Measurements from ENCODE around the gene IGLL5. TPM values are rescaled to one million over a fixed set of nuclear protein-coding genes. Genes with fewer than 3 reads are reported as not detected.
"Not testable (repeated sequence)": the region's sequence is repeated elsewhere in the genome, so short reads cannot be mapped to it uniquely, and the experiment has no call there.

The IGLL5 gene
- total RNA-seq, 4 donors from 2014 or later: 1.8 to 15.7 TPM; not detected in 2

GRCh38 chr22:22920910-22921550 lies 33.4 kb downstream of the IGLL5 start:
- H3K36me3 ChIP-seq: no peaks in the 10 kb centered on the region
- H3K4me1 ChIP-seq: no peaks in the 10 kb centered on the region
- no peak for TF ChIP-seq CTCF (IDR thresholded peaks at IDR 0.05)
- no peak for TF ChIP-seq POLR2A (IDR thresholded peaks at IDR 0.05)
- intact Hi-C loops (cut with DNase I): no loop called here
- H3K9me3 ChIP-seq: no peaks in the 10 kb centered on the region
- 79 to 83% methylated on average over 12 to 13 of the region's 13 CpGs for WGBS, 2 donors
- no peak overlapping the region for H3K27ac ChIP-seq
- no peak for DNase-seq
- no peaks in the 10 kb centered on the region for H3K27me3 ChIP-seq
- no peak overlapping the region for H3K4me3 ChIP-seq (replicated peaks in 1 of 3)

- Histone ChIP-seq H3K36me3 (no peaks in the 10 kb centered on the region), H3K4me1 (no peaks in the 10 kb centered on the region), H3K9me3 (no peaks in the 10 kb centered on the region), H3K4me3 (replicated peaks in 1 of 3) (no peak overlapping the region), H3K27ac (no peak overlapping the region), H3K27me3 (no peaks in the 10 kb centered on the region)
- DNase-seq: no peak
- TF ChIP-seq CTCF (IDR thresholded peaks at IDR 0.05) (no peak), POLR2A (IDR thresholded peaks at IDR 0.05) (no peak)
- intact Hi-C loops (cut with DNase I): no loop called here
- WGBS, 2 donors: 87 to 89% methylated on average over 8 of the region's 8 CpGs
Observed at GRCh38 chr22:22921575-22921974, 34.0 kb downstream of the IGLL5 start.

GRCh38 chr22:22922092-22922953 lies 34.7 kb downstream of the IGLL5 start:
- intact Hi-C loops (cut with DNase I); H3K4me3 ChIP-seq (replicated peaks in 1 of 3); H3K9me3 ChIP-seq; H3K4me1 ChIP-seq; H3K27me3 ChIP-seq; DNase-seq; H3K36me3 ChIP-seq; H3K27ac ChIP-seq: not testable (repeated sequence)
- WGBS, 2 donors: 80 to 83% methylated on average over 10 to 12 of the region's 16 CpGs

- intact Hi-C loops (cut with DNase I): no loop called here
- whole genome bisulfite sequencing, 2 donors: 81 to 85% methylated on average over 4 of the region's 4 CpGs
- Histone ChIP-seq H3K36me3 (no peaks in the 10 kb centered on the region), H3K4me1 (no peaks in the 10 kb centered on the region), H3K4me3 (replicated peaks in 1 of 3) (no peak overlapping the region), H3K9me3 (no peaks in the 10 kb centered on the region), H3K27me3 (no peaks in the 10 kb centered on the region), H3K27ac (no peak overlapping the region)
- no peak for TF ChIP-seq CTCF (IDR thresholded peaks at IDR 0.05)
- TF ChIP-seq POLR2A (IDR thresholded peaks at IDR 0.05): no peak
- no peak for DNase-seq
Observed at GRCh38 chr22:22922954-22923319, 35.3 kb downstream of the IGLL5 start.

GRCh38 chr22:22923379-22923778 lies 35.8 kb downstream of the IGLL5 start:
- Histone ChIP-seq H3K9me3 (no peaks in the 10 kb centered on the region), H3K27ac (no peak overlapping the region), H3K27me3 (no peaks in the 10 kb centered on the region), H3K4me3 (replicated peaks in 1 of 3) (no peak overlapping the region), H3K36me3 (no peaks in the 10 kb centered on the region), H3K4me1 (no peaks in the 10 kb centered on the region)
- TF ChIP-seq CTCF (IDR thresholded peaks at IDR 0.05) (no peak), POLR2A (IDR thresholded peaks at IDR 0.05) (no peak)
- DNase-seq: no peak
- 84 to 95% methylated on average over 4 of the region's 4 CpGs for WGBS, 2 donors
- intact Hi-C loops (cut with DNase I): no loop called here

All from thyroid gland (tissue), 4 donors.